Left ventricle myocardium superior (tissue), 1 donor: ENCODE results near the gene PYURF. TPM values are rescaled to one million over a fixed set of nuclear protein-coding genes. Genes with fewer than 3 reads are reported as not detected.

Experiments used
- ATAC-seq: fragments of 200-7000 bp; cut with Tn5 transposase; one replicate; pipeline ENCODE4 v1.9.1; 2020; ENCODE audit warnings: mild to moderate bottlenecking, moderate library complexity
- DNase-seq: peaks from one replicate; pipeline ENCODE4 v3.0.0-alpha.2; 2020
- intact Hi-C: fragments of 100-400 bp; cut with micrococcal nuclease; formaldehyde crosslinking; loops from one replicate; pipeline ENCODE4 v1.11.0; 2022
- total RNA-seq: library from RNA; stranded (reverse); fragmentation: NEBNext Ultra II Directional; extraction: Animal tissue kit (Norgen Biotek cat#: 25700); gene quantifications from one replicate; pipeline ENCODE4 v1.2.1, GENCODE V29; 2021
- donor health status: DM: no; HTN: yes; CAD: no; lungs with severe emphysema.

Gene PYURF
- total RNA-seq, 1 donor from 2014 or later = 55.0 TPM

DNA sequence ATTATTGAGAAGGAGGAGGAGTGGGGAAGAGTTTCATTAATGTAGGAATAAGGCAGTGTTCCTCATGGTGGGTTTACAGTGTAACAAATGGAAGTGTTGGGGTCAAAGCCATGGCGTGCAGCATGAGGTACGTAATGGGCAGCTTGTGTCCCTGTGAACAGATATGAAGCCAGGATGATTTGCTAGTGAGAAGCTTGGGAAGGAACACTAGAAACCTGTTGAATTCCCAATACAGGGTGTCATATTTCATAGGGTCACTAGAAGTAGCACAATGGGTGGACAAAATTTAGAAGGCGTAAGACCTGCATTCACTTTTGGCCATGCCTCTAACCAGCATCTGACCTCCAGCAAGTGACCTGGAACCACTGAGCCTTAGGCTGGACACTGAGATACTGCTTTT, 6.8 kb downstream of the PYURF start:
- DNase-seq (no peak), ATAC-seq (no peak)
- intact Hi-C loops = loop anchor here (5.0 to 10.0 kb wide), 2 partner anchors 142 to 299 kb away; partner anchors contain the start of gene HERC6

- intact Hi-C loops = loop anchor here (5.0 to 10.0 kb wide), 2 partner anchors 140 to 298 kb away; partner anchors contain the start of gene HERC6
- DNase-seq (no peak), ATAC-seq (no peak)
Measured at GRCh38 chr4:88514557-88515511, 8.7 kb downstream of the PYURF start.

GRCh38 chr4:88511236-88511635, 12.3 kb downstream of the PYURF start:
- intact Hi-C loops = loop anchor here (10.0 kb wide), 1 partner anchor 136 kb away; the partner anchor contains the start of gene HERC6
- ATAC-seq (no peak), DNase-seq (no peak)

DNA sequence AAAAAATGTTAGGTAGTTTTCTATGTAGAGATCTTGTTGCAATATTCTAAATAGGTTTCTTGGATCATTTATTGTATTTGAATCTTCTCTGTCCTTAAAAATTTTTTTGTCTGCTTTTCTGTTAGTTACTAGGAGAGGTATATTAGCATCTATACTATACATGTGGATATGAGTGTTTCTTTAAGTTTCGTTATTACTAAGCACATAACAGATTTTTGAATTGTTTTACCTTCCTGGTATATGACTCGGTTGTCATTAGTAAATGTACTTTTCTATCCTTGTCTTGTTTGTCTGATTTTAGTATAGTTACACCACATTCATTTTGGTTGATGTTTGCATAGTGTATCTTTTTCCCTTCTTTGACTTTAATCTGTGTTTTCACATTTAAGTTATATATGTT, 20.2 kb downstream of the PYURF start:
- no peak for ATAC-seq
- intact Hi-C loops = no loop called here
- no peak for DNase-seq

GRCh38 chr4:88497859-88498409, 25.6 kb downstream of the PYURF start:
- no peak for ATAC-seq
- DNase-seq = no peak
- intact Hi-C loops = no loop called here

DNA sequence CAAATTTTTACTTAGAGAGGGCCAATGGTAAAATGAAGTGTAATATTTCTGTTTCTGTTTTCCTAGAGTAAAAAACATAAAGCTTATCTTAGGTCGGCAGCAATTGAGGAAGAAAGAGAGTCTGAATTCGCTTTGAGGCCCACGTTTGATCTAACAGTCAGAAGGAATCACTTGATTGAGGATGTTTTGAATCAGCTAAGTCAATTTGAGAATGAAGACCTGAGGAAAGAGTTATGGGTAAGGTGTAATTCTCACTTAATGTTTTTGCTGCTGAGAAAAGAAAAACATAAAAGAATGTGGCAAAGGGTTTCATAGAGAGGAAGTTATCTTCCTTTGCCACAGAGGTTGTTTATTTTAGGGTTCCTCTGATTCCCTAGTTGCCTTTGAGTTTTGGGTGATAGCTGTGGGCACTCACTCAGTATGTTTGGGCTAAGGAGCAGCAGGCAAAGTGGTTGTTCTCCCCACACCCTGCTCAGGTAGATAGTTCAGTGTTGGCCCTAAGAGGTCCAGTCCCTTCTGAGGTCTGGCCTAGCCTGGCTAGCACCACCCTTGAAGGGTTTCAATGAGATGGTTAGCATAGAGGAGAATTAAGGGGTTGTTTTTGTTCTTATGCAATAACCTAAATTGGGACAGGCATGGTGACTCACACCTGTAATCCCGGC, 34.3 kb downstream of the PYURF start:
- intact Hi-C loops = loop anchor here (10.0 kb wide), 1 partner anchor 1364 kb away; no protein-coding TSS in a partner anchor
- DNase-seq (no peak), ATAC-seq (no peak)

DNA sequence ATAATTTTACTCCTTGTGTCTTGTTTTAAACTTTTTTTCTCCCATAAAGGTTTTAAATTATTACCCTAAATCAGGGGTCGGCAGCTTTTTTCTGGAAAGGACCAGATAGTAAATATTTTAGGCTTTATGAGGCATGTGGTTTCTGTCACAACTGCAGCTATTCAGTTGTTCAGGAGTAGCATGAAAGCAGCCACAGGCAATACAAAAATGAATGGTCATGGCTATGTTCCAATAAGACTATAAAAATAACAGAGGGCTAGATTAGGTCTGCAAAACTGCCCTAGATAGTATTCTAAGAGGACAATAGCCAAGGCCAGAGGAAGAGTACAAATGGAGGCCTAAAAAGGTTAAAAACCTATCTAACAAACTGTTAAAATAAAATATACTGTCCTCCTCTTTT, 42.0 kb downstream of the PYURF start:
- intact Hi-C loops = loop anchor here (10.0 kb wide), 1 partner anchor 1357 kb away; no protein-coding TSS in a partner anchor
- peak; percentile 76 for ATAC-seq
- no peak for DNase-seq

DNA sequence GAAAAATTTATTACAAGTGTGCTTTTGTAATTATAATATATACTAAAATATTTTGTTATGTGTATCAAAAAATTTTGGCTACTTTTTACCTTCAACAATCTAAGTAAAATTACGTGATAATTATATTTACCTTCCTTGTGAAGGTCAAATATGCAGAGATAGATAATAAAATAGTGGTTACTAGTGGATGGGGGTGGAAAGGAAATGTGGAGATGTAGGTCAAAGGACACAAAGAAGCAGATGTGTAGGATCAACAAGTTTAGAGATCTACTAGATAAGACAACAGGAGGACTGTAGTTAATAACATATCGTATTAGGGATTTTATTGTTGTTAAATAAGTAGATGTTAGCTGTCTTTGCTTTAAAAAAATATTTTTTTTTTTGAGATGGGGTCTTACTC, 45.3 kb downstream of the PYURF start:
- DNase-seq (no peak), ATAC-seq (no peak)
- intact Hi-C loops = no loop called here

GRCh38 chr4:88477229-88477860, 46.2 kb downstream of the PYURF start:
- ATAC-seq (no peak), DNase-seq (no peak)
- intact Hi-C loops = no loop called here

Other genes starting within 250 kb of the PYURF start
- 116 TPM for gene PPM1K, start 239.2 kb downstream of the PYURF start, total RNA-seq
- gene HERC6, start 144.9 kb downstream of the PYURF start, total RNA-seq = 9.3 TPM
- gene HERC5, start 66.7 kb downstream of the PYURF start, total RNA-seq = 2.0 TPM
- 61.9 TPM for gene HERC3, start 68.7 kb upstream of the PYURF start, total RNA-seq
- gene NAP1L5, start 174.1 kb upstream of the PYURF start, total RNA-seq = 1.6 TPM